ENCODE measurements around the gene RARG.

DNA sequence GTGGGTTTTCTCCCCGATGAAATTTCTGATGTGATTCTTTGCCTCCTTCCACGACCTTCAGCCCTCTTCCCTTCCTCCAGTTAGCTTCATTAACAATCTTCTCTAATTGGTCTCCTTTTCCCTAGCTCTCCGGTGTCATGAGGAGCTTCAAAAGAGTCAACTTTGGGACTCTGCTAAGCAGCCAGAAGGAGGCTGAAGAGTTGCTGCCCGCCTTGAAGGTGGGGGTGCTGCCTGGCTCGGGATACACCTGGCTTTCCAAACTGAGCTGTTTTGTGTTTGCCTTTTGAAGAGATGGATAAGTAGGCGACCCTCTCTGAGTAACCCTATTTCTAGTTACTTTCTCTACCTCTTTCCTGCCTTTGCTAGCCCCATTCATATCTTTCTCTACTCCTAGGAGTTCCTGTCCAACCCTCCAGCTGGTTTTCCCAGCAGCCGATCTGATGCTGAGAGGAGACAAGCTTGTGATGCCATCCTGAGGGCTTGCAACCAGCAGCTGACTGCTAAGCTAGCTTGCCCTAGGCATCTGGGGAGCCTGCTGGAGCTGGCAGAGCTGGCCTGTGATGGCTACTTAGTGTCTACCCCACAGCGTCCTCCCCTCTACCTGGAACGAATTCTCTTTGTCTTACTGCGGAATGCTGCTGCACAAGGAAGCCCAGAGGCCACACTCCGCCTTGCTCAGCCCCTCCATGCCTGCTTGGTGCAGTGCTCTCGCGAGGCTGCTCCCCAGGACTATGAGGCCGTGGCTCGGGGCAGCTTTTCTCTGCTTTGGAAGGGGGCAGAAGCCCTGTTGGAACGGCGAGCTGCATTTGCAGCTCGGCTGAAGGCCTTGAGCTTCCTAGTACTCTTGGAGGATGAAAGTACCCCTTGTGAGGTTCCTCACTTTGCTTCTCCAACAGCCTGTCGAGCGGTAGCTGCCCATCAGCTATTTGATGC, 36.9 kb upstream of the RARG start:
- TF ChIP-seq POLR2A (IDR thresholded peaks at IDR 0.05) = no peak
- no peak for TF ChIP-seq POLR2AphosphoS5 (IDR thresholded peaks at IDR 0.05)
- TF ChIP-seq EP300 (IDR thresholded peaks at IDR 0.05) = no peak
- TF ChIP-seq, protein P1, sequence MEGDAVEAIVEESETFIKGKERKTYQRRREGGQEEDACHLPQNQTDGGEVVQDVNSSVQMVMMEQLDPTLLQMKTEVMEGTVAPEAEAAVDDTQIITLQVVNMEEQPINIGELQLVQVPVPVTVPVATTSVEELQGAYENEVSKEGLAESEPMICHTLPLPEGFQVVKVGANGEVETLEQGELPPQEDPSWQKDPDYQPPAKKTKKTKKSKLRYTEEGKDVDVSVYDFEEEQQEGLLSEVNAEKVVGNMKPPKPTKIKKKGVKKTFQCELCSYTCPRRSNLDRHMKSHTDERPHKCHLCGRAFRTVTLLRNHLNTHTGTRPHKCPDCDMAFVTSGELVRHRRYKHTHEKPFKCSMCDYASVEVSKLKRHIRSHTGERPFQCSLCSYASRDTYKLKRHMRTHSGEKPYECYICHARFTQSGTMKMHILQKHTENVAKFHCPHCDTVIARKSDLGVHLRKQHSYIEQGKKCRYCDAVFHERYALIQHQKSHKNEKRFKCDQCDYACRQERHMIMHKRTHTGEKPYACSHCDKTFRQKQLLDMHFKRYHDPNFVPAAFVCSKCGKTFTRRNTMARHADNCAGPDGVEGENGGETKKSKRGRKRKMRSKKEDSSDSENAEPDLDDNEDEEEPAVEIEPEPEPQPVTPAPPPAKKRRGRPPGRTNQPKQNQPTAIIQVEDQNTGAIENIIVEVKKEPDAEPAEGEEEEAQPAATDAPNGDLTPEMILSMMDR (IDR thresholded peaks at IDR 0.05) = no peak
